Measurements from ENCODE around the gene INTS7.
"Not testable (repeated sequence)": the region's sequence is repeated elsewhere in the genome, so short reads cannot be mapped to it uniquely, and the experiment has no call there.

Gene INTS7

DNA sequence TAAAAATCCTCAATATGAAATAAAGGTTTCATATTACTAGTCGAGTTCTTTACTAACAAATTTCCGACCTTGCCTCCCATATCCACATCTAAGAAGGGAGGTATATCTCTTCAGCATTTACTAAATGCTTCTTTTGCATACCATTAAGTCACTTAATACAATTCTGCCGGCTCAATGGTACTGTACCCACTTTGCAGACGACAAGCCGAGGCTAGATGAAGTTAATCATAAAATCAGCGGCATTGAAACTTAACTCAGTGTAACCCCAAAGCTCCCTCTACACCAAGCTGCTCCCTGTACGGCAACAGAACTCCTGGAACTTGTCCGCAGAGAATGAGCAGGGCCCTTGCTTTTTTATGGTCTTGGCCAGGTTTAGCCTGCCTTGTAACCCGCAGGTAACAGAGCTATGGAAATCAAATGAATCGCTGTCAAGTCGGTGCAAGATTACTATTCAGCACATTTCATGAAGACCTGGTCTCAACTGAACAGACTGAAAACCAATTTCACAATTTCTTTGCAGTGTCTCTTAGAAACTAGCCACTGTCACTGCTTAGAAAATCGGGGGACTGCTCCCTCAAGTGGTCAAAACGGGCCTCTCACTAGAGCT, 738 bp downstream of the INTS7 start:
- DNase-seq: no peak

GRCh38 chr1:212030936-212031528, 4.3 kb downstream of the INTS7 start:
- peak; percentile 92 for DNase-seq

- not testable (repeated sequence) for DNase-seq
Measured at GRCh38 chr1:212027727-212028126, 7.6 kb downstream of the INTS7 start.

- no peak for DNase-seq
Measured at GRCh38 chr1:212024469-212025149, 10.7 kb downstream of the INTS7 start.

DNA sequence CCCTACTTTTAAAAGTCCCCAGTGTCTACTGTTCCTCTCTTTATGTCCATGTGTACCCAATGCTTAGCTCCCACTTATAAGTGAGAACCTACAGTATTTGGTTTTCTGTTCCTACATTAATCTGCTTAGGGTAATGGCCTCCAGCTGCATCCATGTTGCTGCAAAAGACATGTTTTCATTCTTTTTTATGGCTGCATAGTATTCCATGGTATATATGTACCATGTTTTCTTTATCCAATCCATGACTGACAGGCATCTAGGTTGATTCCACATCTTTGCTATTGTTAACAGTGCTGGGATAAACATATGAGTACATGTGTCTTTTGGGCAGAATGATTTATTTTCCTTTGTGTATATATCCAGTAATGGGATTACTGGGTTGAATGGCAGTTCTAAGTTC, 12.4 kb downstream of the INTS7 start:
- not testable (repeated sequence) for DNase-seq

GRCh38 chr1:212021563-212021962, 13.8 kb downstream of the INTS7 start:
- no peak for DNase-seq

DNA sequence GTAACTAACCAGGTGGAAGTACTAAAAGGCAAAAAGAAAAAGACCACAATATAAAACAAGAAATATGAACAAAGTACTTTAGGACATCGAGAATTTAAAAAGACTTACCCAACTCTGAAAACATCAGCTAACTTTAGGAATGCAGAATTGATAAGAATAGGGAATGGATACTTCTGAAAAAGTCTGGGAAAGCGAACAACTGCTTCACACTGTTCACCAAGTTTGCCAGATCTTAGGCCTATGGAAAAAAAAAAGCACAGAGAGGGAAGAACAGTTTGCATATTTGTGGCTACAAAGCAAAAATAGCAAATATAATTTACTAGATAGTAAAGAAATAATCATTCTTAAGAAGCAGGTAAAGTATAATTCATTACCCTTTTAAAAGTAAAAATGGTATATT, 14.4 kb downstream of the INTS7 start:
- no peak for DNase-seq

DNA sequence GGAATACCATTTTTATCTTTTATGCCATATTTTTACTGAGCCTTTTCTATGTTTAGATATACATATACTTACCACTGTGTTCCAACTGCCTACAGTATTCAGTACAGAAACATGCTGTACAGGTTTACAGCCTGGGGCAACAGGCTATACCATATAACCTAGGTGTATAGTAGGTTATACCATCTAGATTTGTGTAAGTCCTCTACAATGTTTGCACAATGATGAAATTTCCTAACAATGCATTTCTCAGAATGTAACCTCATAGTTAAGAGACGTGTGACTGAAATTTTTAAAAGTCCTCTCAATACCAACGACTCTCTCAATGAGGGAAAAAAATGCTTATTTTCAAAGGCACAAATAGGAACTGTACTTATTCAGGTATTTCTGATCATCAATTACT, 21.7 kb downstream of the INTS7 start:
- DNase-seq: no peak

DNA sequence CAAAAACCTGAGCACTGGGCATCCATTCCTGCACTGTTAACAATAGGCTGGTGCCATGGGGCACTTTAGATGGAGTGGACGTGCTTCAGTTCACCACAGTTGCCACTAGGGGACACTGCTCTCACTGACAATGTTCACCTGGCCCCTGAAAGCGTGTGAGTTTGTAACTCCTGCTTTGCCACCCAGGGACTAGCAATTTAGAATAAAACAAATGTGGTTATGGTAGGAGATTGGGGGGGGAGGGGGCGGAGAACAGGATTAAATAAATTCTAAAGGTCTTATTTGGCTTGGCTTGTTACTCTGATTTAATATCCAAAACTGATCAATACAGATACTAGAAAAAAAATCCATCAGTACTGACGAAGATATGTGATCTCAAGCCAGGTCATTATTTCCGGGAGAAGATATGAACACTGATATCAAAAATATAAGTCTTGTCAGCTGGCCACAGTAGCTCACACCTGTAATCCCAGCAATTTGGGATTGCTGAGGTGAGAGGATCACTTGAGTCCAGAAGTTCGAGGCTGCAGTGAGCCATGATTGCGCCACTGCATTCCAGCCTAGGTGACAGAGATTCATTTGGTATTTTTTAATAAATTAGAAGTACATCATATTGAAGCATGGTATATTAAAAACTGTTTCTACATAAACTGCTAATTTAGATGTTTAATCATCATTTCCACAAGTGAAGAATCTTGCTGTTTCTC, 23.2 kb downstream of the INTS7 start:
- peak; percentile 62 for DNase-seq

- DNase-seq: no peak
Measured at GRCh38 chr1:212010004-212010403, 25.4 kb downstream of the INTS7 start.

DNA sequence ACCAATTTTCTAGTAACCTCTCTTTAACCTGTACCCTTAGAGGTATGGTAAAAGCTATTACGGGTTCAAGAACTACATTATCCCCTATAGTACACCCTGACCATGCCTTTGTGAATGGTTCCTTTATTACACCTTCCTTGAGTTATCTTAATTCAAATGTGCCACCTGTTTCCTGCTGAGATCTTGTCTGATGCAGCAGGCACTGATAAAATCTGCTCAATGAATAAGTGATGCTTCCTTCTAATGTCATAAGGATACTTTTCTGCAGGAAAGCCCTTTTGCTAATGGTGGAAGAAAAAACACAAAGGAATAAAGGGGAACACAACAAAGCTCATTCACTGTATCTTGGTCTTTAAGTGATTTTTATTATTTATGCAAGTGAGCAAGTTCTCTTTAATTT, 25.8 kb downstream of the INTS7 start:
- DNase-seq: no peak

DNA sequence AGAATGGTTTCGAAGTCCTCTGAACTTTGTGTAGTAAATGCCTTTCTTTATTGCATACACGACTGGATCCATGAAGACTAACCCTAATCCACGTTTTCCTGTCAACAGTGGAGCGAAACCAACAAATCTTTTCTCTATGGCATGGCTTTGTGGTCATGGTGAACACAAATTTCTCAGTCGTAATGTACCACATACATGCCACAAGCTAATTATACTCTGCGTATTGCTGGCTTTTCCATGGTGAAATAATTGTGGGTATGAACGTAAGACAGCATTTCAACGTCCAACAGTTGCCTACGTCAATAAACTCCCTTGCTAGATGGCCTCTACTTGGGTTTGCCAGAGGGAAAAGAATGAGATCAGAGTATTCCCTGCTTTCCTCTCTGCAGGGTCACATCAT, 27.5 kb downstream of the INTS7 start:
- DNase-seq: no peak

DNA sequence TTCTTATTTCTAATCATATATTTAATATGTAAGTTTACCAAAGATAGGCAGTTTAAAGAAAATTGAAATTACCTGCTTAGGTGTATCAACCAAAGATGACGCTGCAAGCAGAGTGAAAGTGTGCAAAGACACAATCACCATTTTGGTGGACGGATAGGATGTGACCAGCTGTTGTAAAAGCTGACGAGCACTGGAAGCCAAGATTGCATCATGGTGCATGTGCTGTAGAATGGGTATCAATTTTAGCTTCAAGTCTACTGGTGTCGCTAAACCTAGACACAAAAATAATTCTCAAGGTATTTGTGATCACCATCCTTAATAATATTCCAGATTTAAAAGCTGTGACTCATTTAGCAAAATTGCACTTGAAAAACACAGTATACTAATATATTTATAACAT, 28.2 kb downstream of the INTS7 start:
- no peak for DNase-seq

DNA sequence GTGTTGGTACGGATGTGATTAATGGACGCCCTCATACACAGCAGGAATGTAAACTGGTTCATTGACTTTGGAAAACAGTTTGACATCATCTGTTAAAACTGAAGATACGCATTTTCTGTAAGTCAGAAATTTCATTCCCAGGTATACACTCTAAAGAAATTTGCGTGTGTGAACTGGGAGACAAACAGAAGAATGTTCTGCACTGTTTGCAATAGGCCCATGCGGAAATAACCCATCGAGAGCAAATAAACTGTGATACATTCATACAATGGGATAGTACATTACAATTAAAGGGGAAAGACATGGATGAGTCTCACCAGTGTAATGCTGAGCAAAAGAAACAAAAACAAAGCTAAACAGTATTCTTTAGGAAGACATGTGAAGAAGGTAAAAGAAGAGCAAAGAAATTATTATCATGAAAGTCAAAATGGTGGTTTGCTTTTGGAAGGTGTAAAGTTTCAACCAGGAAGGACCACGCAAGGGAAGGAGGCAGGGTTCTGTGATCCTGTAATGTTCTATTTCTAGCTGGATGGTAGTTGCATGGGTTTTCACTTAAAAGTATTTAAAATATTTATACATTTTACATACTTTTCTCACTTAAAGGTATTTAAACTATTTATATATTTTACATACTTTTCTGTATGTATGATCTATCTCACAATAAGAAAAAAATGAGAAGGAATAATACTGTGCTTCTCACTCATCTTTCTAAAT, 30.3 kb downstream of the INTS7 start:
- no peak for DNase-seq

- no peak for DNase-seq
Measured at GRCh38 chr1:212002536-212002935, 32.8 kb downstream of the INTS7 start.

GRCh38 chr1:211997426-211997825, 37.9 kb downstream of the INTS7 start:
- not testable (repeated sequence) for DNase-seq

DNA sequence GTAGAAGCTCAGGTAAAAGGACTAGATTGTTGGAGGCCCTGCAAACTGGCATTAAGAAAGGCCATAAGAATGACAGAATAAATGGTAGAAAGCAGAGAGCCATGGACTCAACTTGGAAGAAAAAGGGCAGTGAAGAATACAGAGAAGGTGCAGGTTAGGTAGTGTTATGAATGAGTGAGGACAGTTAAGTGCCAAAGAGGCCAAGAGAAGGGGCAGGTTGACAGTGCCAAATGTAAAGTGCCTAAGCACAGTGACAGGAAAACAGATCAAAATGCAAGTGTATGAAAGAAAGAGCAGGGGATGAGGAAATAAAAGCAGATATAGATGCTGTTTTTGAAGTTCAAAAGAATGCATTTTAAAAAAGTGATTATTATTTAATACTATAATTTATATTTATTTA, 43.7 kb downstream of the INTS7 start:
- DNase-seq: no peak

- no peak for DNase-seq
Measured at GRCh38 chr1:211986628-211987254, 48.6 kb downstream of the INTS7 start.

- no peak for DNase-seq
Measured at GRCh38 chr1:211985556-211986264, 49.6 kb downstream of the INTS7 start.

DNA sequence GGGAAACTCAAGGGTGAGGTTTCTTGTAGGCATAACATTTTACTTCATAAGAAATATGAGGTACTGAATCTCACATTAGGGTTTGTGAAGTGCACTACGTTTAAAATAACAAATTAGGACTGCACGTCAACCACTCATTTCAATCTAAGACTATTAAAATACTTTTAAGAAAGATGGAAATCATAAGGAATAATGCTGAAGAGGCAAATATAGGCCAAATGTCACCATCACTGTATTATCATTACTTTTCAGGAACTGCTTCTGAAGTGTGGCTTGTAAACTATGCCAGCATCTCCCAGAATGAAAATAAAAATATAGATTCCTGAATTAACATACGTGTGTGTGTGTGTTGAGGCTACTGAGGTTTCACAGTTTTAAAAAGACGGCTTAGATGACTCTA, 56.8 kb downstream of the INTS7 start:
- DNase-seq: no peak

DNA sequence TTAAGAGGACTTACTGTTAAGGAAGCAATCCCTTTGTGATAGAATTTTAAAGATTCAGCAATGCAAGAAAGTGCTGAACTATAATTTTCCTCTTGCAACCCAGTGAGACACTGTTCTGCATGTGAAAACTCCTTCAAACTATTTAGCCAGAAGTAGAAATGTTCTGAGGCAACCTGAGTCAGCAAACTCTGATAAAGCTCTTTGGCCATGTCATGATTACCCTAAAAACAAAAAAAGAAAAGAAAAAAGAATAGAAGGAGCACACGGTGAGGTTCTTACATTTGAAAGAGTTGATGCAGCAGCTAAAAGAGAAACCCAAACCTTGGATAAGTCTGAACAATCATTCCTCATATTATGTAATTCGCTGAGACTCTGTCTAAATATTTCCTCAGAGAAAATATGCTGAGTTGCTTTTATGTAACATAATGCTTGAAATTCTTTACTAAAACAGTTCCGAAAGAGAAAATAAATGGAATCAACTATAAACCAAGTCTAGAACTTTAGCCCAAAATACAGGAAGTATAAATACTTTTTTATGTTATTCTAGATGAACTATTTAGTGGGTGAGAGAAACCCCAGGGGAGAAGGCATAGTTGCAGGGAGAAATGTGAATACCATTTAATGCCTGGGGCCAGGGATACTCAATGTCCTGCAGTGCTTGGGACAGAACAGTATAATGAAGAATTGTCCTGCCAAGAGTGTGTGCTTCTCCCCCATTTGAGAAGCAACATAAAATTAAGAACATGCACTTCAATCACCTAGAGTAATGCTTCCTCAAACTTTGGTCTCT, 60.0 kb downstream of the INTS7 start:
- DNase-seq: no peak
